Subcutaneous abdominal adipose tissue (tissue), 5 donors: ENCODE measurements around the gene PBX1.

ENCODE experiments used
- H3K27ac ChIP-seq: one replicate; pipeline ENCODE4 v1.7.0; 2013; ENCODE audit warnings: low read depth, mild to moderate bottlenecking, inconsistent platforms, low read length, moderate library complexity
- H3K27me3 ChIP-seq, 5 donors: one replicate each; pipeline ENCODE4 v1.7.0; 2013; ENCODE audit warnings: low read length in 5 of 5, inconsistent platforms in 1 of 5; ENCODE audit not compliant: control insufficient read depth in 5 of 5, insufficient read depth in 4 of 5
- H3K36me3 ChIP-seq, 5 donors: one replicate each; pipeline ENCODE4 v1.7.0; 2013; ENCODE audit warnings: low read length in 5 of 5; ENCODE audit not compliant: control insufficient read depth in 5 of 5, insufficient read depth in 5 of 5
- H3K4me1 ChIP-seq, 5 donors: one replicate each; pipeline ENCODE4 v1.7.0; 2013; ENCODE audit warnings: low read length in 5 of 5, mild to moderate bottlenecking in 3 of 5, moderate library complexity in 1 of 5; ENCODE audit not compliant: control insufficient read depth in 5 of 5, insufficient read depth in 5 of 5
- H3K4me3 ChIP-seq, 5 donors: one replicate each; pipeline ENCODE4 v1.7.0; 2013; ENCODE audit warnings: low read length in 5 of 5, low read depth in 1 of 5
- H3K9ac ChIP-seq, 5 donors: one replicate each; pipeline ENCODE4 v1.7.0; 2013; ENCODE audit warnings: low read length in 5 of 5, mild to moderate bottlenecking in 4 of 5, moderate library complexity in 3 of 5
- H3K9me3 ChIP-seq, 5 donors: one replicate each; pipeline ENCODE4 v1.7.0; 2013; ENCODE audit warnings: low read length in 5 of 5; ENCODE audit not compliant: control insufficient read depth in 5 of 5
- donor health status: healthy.
- donor health status: healthy.
- donor health status: healthy.
- donor health status: healthy.
- donor health status: healthy.

Gene PBX1

DNA sequence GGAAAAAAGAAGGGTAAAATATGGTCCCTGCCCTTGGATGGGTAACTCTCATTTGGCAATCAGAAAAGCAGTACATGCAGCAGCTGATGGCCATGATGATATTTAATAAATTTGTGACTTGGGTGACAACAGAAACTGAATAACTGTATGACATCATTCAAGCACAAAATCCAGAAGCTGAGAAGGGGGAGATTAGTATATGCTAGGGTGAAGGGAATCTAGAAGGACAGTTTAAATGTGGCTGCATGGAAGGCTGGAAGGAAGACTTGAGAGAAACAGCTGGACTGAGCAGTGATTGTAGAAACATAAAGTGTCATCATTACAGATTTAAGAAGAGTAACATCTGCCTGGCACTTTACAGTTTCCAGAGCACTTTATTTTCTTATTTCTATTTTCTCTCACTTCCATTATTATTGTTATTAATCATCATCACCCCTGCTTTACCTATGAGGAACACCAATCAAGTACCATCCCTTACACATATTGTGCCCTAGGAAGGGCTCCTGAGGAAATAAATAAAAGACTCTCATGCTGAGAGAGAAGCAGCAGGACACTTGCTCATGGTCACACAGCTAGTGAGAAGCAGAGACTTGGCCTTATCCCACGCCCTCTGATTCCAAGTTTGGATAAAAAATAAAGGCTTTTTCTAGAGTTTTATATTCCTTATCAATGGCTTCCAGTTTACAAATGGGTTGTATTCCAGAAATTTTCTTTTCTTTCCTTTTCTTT lies 207.2 kb downstream of the PBX1 start:
- Histone ChIP-seq H3K9me3 (peaks cover 0 to 3% (median 0%) of the 10 kb centered on the region in 5 donors), H3K27ac (peak overlapping the region; percentile 58)

DNA sequence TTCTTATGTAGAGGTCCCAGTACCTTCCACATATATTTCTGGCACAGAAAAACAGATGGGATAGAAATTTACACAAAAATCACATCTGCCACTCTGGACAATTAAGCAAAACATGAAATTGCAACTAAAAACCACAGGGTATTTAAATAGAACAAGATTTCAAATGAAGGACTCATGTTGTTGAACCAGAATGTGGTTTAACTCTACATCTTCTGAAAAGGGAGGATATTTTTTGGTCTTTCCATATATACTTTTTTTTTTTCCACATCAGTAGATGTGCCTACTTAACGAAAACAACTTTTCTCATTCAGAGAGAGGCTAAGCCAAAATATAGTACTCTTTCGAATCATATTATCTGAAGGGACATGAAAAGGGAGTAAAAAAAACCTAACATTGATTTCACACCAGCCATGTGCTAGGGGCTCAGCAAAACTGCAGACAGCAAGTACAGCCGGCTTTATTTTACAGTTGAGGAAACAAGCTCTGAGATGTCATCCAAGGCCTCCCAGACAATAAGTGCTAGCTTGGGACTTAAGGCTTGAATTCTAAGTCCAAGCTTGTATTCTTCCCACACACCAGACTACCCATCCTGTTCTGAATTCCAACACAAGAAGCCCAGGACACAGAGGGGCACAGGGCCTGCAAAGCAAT lies 208.9 kb downstream of the PBX1 start:
- peak overlapping the region; percentile 68 for H3K27ac ChIP-seq
- no peak overlapping the region for H3K4me3 ChIP-seq
- H3K9ac ChIP-seq: peak overlapping the region in 2 of 5 donors; percentile 49 to 50
- peaks cover 0 to 3% (median 0%) of the 10 kb centered on the region in 5 donors for H3K9me3 ChIP-seq
- H3K36me3 ChIP-seq: no peaks in the 10 kb centered on the region
- peaks cover 0 to 67% (median 63%) of the 10 kb centered on the region in 5 donors for H3K4me1 ChIP-seq
- H3K27me3 ChIP-seq: no peaks in the 10 kb centered on the region

More for the DNA sequence above, 207.2 kb downstream of the PBX1 start:
- Histone ChIP-seq H3K4me3 (no peak overlapping the region), H3K9ac (no peak overlapping the region), H3K27me3 (no peaks in the 10 kb centered on the region), H3K36me3 (no peaks in the 10 kb centered on the region), H3K4me1 (peaks cover 0 to 50% (median 49%) of the 10 kb centered on the region in 5 donors)

DNA sequence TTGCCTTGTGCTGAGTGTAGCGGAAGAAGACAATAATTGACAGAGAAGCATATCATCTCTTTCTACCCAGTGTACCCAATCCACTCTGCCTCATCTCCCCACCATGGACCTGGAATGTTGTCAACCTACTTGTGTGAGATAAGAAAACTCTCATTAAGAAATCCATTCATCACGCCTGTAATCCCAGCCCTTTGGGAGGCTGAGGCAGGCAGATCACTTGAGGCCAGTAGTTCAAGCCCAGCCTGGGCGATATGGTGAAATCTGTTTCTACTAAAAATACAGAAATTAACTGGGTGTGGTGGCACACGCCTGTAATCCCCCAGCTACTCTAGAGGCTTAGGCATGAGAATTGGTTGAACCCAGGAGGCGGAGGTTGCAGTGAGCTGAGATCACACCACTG lies 209.6 kb downstream of the PBX1 start:
- H3K27ac ChIP-seq: peak overlapping the region; percentile 68
- H3K4me1 ChIP-seq: peaks cover 0 to 70% (median 63%) of the 10 kb centered on the region in 5 donors
- no peaks in the 10 kb centered on the region for H3K9me3 ChIP-seq
- H3K4me3 ChIP-seq: no peak overlapping the region
- no peaks in the 10 kb centered on the region for H3K27me3 ChIP-seq
- no peak overlapping the region for H3K9ac ChIP-seq
- H3K36me3 ChIP-seq: no peaks in the 10 kb centered on the region

DNA sequence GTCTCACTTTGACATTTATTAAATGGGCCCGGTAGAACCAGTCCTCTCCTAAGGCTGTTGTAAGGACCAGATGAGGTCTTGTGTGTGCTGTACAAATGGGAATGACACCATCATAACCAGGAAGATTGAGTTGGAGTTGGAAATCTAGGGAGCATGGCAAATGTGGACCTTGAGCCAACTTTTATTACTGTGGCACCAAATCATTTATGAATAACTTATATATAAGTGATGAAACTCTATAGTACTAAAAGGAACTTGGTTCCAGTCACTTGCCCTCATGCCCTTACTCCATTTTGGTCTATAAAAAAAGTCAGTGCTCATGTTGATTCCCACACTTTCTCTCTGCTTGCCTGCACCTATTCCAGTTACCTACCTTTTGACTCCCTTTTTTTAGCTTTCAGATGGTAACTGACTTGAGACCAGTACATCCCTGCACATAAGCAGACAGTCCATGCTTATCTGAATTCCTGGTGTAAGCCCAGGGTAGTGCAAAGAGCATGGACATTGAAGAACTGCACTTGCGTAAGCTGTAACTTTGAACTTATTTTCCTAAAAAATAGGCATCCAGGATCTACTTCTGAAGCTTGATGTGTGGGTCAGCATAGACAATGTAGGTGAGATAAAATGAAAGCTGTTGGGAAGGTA lies 210.6 kb downstream of the PBX1 start:
- Histone ChIP-seq H3K36me3 (no peaks in the 10 kb centered on the region), H3K4me3 (no peak overlapping the region), H3K9me3 (no peaks in the 10 kb centered on the region), H3K4me1 (peaks cover 0 to 70% (median 65%) of the 10 kb centered on the region in 5 donors), H3K9ac (no peak overlapping the region), H3K27ac (no peak overlapping the region), H3K27me3 (no peaks in the 10 kb centered on the region)

DNA sequence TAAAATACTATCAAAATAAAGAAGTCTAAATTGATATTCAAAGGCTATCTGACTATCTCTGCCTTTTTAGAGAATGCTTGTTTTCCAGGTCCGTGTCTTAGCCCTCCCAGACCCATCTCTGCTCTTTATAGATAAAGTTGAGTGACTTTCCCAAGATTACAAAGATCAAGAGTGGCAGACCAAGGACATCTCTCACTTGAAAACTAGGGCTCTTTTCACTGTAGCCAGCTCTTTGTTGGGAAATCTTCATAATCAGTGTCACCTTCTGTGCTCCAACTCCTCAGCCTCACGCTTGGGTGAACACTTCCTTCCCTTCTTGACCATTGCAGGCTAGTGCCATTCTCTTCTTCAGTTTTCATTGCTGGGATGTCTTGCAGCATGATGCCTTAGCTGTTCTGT lies 211.1 kb downstream of the PBX1 start:
- no peaks in the 10 kb centered on the region for H3K27me3 ChIP-seq
- no peaks in the 10 kb centered on the region for H3K36me3 ChIP-seq
- no peak overlapping the region for H3K4me3 ChIP-seq
- peaks cover 0 to 74% (median 65%) of the 10 kb centered on the region in 5 donors for H3K4me1 ChIP-seq
- H3K9me3 ChIP-seq: no peaks in the 10 kb centered on the region
- no peak overlapping the region for H3K9ac ChIP-seq
- no peak overlapping the region for H3K27ac ChIP-seq

DNA sequence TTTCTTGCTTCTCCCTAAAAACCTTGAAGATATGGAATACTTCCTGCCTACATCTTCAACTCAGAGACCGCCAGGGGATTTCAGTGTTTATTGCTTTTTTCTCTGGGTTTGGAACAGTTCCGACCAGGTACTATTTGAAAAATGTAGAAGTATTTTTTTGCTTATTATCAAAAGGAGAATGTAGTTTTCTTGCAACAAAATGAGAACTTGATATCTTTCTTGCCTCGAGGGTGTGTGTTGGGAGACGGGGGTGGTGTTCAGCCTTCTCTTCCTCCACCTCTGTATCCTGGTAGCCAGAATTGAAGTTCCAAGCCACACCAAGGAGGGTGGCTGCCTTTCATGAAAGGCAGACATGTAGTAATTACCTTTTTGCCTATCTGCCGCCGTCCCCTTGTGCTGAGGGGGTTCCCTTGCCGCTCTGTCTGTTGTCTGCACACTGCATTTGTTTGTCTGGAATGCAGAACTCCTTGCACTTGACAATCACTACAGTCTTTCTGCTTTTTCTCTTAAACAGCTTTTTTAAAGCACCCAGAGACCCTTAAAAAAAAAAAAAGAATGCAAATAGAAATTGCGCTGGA lies 212.1 kb downstream of the PBX1 start:
- Histone ChIP-seq H3K9me3 (no peaks in the 10 kb centered on the region), H3K27me3 (no peaks in the 10 kb centered on the region), H3K4me3 (peak overlapping the region in 1 of 5 donors; percentile 13), H3K36me3 (no peaks in the 10 kb centered on the region), H3K4me1 (peaks cover 0 to 65% (median 55%) of the 10 kb centered on the region in 5 donors), H3K9ac (peak overlapping the region in 2 of 5 donors; percentile 14 to 31), H3K27ac (peak overlapping the region; percentile 69)

DNA sequence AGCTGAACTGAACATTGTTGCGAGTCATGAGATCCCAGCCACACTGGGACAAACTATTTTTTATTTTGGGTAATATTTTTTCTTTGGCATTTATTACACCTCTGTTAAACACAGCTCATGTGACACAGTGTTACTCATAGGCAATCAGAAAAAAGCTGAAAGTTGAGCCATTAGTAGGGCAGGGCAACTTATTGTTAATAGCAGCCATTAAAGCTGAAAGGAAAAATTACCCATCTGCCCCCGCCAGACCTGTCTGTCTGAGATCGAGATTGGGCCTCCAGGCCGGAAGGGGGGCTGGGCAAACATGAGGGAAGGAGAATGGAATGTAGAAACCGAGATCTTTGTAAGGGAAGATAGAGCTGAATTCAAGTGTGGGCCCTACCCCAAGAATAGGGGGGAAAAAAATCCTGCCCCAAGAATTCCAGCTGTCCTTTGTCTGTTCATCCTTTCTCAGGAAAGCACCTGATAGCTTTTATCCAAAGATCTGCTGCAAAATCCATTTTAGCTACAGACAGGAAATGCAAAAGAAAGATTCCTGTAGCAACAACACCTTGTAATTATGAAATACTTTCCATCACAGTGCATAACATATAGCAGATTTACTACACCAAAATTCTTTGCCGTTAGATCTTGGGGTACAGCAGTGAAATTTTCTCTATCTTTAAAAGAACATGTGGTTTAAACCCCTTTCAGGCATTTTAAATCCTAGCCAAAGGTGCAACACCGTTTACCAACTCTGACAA lies 212.8 kb downstream of the PBX1 start:
- Histone ChIP-seq H3K27ac (peak overlapping the region; percentile 69), H3K9ac (peak overlapping the region in 1 of 5 donors; percentile 21), H3K9me3 (no peaks in the 10 kb centered on the region), H3K27me3 (no peaks in the 10 kb centered on the region), H3K4me3 (no peak overlapping the region), H3K4me1 (peaks cover 0 to 59% (median 51%) of the 10 kb centered on the region in 5 donors), H3K36me3 (no peaks in the 10 kb centered on the region)

DNA sequence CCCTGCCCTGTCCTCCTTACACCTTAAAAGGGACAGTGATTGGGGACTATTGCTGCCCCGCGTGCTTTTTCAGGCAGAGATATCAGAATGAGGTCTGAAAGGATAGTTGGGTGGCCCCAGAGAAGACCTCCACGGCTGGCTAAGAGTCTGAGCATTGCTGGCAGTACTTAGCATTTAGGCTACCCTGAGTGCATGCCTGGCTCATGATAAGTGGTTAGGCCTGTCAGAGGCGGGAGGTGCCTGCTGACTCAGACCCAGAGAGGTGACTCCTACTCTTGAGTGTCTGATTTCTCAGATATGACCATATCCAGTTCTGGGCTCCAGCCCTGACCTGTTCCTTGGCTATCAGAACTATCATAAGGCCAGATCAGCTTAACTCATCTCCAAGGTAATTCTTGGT lies 213.7 kb downstream of the PBX1 start:
- peak overlapping the region; percentile 69 for H3K27ac ChIP-seq
- peaks cover 0 to 51% (median 43%) of the 10 kb centered on the region in 5 donors for H3K4me1 ChIP-seq
- no peaks in the 10 kb centered on the region for H3K9me3 ChIP-seq
- H3K27me3 ChIP-seq: no peaks in the 10 kb centered on the region
- no peaks in the 10 kb centered on the region for H3K36me3 ChIP-seq
- H3K9ac ChIP-seq: peak overlapping the region in 1 of 5 donors; percentile 9
- H3K4me3 ChIP-seq: no peak overlapping the region

DNA sequence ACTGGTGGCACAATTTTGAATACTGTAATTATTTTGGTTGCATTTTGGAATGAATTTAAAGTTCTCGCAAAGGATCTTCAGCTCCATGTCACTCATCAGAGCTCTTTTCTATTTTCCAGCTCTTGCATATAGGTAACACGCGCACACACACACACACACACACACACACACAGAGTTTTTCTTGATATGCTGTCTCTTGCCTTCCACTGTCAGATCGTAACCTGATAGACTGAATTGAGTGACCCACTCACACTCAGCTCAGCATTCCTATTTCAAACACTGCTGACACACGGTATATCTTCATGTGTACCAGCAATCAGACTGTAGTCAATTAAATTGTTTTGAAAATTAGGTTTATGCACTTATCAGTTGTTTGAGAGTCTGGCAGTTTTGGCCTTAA lies 214.1 kb downstream of the PBX1 start:
- H3K27ac ChIP-seq: peak overlapping the region; percentile 69
- H3K9ac ChIP-seq: no peak overlapping the region
- no peaks in the 10 kb centered on the region for H3K36me3 ChIP-seq
- no peak overlapping the region for H3K4me3 ChIP-seq
- H3K9me3 ChIP-seq: no peaks in the 10 kb centered on the region
- peaks cover 0 to 46% (median 38%) of the 10 kb centered on the region in 5 donors for H3K4me1 ChIP-seq
- H3K27me3 ChIP-seq: no peaks in the 10 kb centered on the region
